WTC11 (cell line): ENCODE measurements around the gene RNF121.

ENCODE experiments used
- JUN ChIP-seq: sonication (generic); formaldehyde crosslinking; IDR thresholded peaks from 2 replicates; pipeline ENCODE4 v1.8.0; 2023; ENCODE audit warnings: mild to moderate bottlenecking, missing genetic modification reagents
- ZNF121 ChIP-seq: sonication (generic); formaldehyde crosslinking; IDR thresholded peaks from 2 replicates; pipeline ENCODE4 v1.8.0; 2023; ENCODE audit warnings: missing genetic modification reagents
- TF ChIP-seq, protein P1 (sequence below): sonication (generic); formaldehyde crosslinking; IDR thresholded peaks from 2 replicates; pipeline ENCODE4 v1.8.0; 2022; ENCODE audit warnings: mild to moderate bottlenecking, missing genetic modification reagents

DNA sequence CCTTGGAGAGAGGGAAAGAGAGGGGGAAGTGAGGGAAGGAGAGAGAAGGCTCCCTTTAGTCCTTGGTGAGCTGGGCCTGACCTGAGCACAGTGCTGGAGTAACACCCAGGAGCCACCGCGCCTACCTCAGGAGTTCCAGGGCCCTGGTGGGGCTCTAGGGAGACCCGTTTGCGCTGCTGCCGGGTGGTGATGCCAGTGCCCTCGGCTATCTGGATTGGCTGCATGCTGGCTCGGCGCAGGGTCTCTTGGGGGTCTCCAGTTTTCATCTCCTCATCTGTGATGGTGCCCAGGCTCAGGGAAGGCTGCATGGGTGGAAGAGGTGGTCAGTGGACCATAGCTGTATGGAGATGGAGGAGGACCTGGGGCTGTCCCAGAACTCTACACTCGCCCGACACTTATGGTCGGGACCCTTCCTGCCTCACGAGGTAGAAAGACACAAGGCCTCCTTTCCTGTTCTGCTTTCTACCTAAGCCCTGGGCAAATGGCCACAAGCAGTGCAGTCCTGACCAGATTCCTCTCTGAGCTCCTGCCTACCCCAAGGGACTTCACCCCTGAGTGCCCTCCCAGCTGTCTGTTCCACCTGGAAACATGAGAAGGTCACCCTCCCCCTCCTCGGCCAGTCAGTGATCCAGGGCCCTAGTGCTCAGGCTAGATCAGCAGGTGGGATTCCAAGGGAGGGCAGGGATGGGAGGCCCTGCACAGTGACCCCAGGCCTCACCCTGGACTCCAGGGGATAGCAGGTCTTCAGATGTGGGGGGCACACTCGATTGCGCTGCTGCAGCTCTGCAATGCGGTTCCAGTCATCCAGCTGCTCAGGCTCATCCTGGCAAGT lies 75.9 kb downstream of the RNF121 start:
- TF ChIP-seq ZNF121 (CRISPR knock-in tag) (no peak), JUN (no peak)
- TF ChIP-seq, protein P1, sequence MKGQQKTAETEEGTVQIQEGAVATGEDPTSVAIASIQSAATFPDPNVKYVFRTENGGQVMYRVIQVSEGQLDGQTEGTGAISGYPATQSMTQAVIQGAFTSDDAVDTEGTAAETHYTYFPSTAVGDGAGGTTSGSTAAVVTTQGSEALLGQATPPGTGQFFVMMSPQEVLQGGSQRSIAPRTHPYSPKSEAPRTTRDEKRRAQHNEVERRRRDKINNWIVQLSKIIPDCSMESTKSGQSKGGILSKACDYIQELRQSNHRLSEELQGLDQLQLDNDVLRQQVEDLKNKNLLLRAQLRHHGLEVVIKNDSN = no peak
